ENCODE data around the gene OMP.
"Not testable (repeated sequence)": the region's sequence is repeated elsewhere in the genome, so short reads cannot be mapped to it uniquely, and the experiment has no call there.

OMP gene

GRCh38 chr11:77086521-77087472 is 15.8 kb upstream of the OMP start:
- peak; percentile 49 for DNase-seq (ENCODE audit: low spot score)

GRCh38 chr11:77087723-77088225 is 14.9 kb upstream of the OMP start:
- DNase-seq (ENCODE audit: low spot score) = no peak

- DNase-seq (ENCODE audit: low spot score) = no peak
These were observed 14.2 kb upstream of the OMP start for GRCh38 chr11:77088236-77089003.

GRCh38 chr11:77089004-77089545 is 13.6 kb upstream of the OMP start:
- DNase-seq (ENCODE audit: low spot score) = no peak

- no peak for DNase-seq (ENCODE audit: low spot score)
These were observed 12.6 kb upstream of the OMP start for GRCh38 chr11:77090046-77090372.

GRCh38 chr11:77090373-77091111 is 12.1 kb upstream of the OMP start:
- no peak for DNase-seq (ENCODE audit: low spot score)

- peak; percentile 89 for DNase-seq (ENCODE audit: low spot score)
These were observed 11.3 kb upstream of the OMP start for GRCh38 chr11:77091146-77091940.

GRCh38 chr11:77092382-77092781 is 10.3 kb upstream of the OMP start:
- no peak for DNase-seq (ENCODE audit: low spot score)

- DNase-seq (ENCODE audit: low spot score) = no peak
These were observed 9.4 kb upstream of the OMP start for GRCh38 chr11:77093056-77093891.

- DNase-seq (ENCODE audit: low spot score) = no peak
These were observed 8.4 kb upstream of the OMP start for GRCh38 chr11:77093987-77094840.

GRCh38 chr11:77094841-77095365 is 7.7 kb upstream of the OMP start:
- no peak for DNase-seq (ENCODE audit: low spot score)

GRCh38 chr11:77095551-77096490 is 6.8 kb upstream of the OMP start:
- no peak for DNase-seq (ENCODE audit: low spot score)

GRCh38 chr11:77096591-77097019 is 6.0 kb upstream of the OMP start:
- DNase-seq (ENCODE audit: low spot score) = no peak

GRCh38 chr11:77097180-77097579 is 5.5 kb upstream of the OMP start:
- not testable (repeated sequence) for DNase-seq (ENCODE audit: low spot score)

- no peak for DNase-seq (ENCODE audit: low spot score)
These were observed 2.2 kb upstream of the OMP start for GRCh38 chr11:77100166-77101042.

GRCh38 chr11:77101043-77101537 is 1.6 kb upstream of the OMP start:
- DNase-seq (ENCODE audit: low spot score) = no peak

- no peak for DNase-seq (ENCODE audit: low spot score)
These were observed 679 bp downstream of the OMP start for GRCh38 chr11:77103319-77103718.

Measured in Ammon's horn (tissue), 1 donor.